ENCODE data around the gene CHRNB2. TPM values are rescaled to one million over a fixed set of nuclear protein-coding genes. Genes with fewer than 3 reads are reported as not detected.

Gene CHRNB2
- total and polyA plus RNA-seq, 4 donors, result 0.06 to 0.21 (median 0.08) TPM

GRCh38 chr1:154541231-154541630 lies 26.3 kb upstream of the CHRNB2 start:
- TF ChIP-seq, protein P1, sequence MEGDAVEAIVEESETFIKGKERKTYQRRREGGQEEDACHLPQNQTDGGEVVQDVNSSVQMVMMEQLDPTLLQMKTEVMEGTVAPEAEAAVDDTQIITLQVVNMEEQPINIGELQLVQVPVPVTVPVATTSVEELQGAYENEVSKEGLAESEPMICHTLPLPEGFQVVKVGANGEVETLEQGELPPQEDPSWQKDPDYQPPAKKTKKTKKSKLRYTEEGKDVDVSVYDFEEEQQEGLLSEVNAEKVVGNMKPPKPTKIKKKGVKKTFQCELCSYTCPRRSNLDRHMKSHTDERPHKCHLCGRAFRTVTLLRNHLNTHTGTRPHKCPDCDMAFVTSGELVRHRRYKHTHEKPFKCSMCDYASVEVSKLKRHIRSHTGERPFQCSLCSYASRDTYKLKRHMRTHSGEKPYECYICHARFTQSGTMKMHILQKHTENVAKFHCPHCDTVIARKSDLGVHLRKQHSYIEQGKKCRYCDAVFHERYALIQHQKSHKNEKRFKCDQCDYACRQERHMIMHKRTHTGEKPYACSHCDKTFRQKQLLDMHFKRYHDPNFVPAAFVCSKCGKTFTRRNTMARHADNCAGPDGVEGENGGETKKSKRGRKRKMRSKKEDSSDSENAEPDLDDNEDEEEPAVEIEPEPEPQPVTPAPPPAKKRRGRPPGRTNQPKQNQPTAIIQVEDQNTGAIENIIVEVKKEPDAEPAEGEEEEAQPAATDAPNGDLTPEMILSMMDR (IDR thresholded peaks at IDR 0.05; ENCODE audit: control extremely low read depth, extremely low read depth), result no peak

DNA sequence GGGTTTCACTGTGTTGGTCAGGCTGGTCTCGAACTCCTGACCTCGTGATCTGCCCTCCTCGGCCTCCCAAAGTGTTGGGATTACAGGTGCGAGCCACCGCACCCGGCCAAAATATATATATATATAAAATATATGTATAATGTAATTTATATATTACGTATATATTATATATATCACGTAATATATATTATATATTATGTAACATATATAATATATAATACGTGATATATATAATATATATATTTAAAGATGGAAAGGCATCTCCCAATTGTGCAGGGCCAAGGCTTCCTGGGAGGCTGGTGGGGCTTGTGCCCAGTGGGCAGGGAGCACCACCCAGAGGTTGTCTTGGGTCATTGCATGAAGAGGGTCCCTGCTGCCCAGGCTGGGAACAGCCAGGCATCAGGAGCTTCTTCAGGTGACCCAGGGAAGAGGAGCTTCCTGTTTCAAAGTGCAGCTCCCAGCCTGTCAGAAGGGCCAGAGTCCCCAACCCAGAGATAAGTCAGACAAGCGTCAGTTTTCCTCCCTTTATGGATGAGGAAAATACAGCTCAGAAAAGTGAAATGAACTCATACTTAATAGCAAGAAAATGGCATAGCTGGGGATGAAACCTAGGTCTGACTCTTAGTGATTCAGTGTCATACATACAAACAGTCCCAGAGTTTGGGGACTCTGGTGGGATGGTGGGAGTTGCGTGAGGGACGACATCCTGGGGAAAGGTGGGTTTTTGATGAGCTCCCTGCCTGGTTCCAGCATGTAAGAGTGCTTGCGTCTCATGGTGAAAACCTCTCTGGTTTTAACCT lies 21.1 kb upstream of the CHRNB2 start:
- Histone ChIP-seq H3K9me3 (ENCODE audit: control insufficient read depth in 4 of 4, insufficient read depth in 3 of 4, low read length in 3 of 4) (no peaks in the 10 kb centered on the region), H3K9ac (ENCODE audit: insufficient read depth in 1 of 2, low read length in 2 of 2) (no peak overlapping the region), H3K36me3 (ENCODE audit: control insufficient read depth in 4 of 4, insufficient read depth in 4 of 4, low read length in 4 of 4) (peaks cover 10 to 23% (median 18%) of the 10 kb centered on the region in 4 donors), H3K4me1 (ENCODE audit: control insufficient read depth in 5 of 5, insufficient read depth in 5 of 5, low read length in 5 of 5) (no peaks in the 10 kb centered on the region), H3K4me3 (no peak overlapping the region), H3K27ac (ENCODE audit: low read depth in 1 of 2, low read length in 1 of 2) (no peak overlapping the region), H3K27me3 (ENCODE audit: control insufficient read depth in 3 of 3, insufficient read depth in 3 of 3, low read length in 2 of 3) (peaks cover 0 to 2% (median 0%) of the 10 kb centered on the region in 3 donors)
- DNase-seq (peak; percentile 23 to 47 (median 34)), ATAC-seq (ENCODE audit: insufficient read depth, low FRiP score) (peak; percentile 85)
- 85% methylated on average over 13 of the region's 13 CpGs for WGBS, 2 donors
- TF ChIP-seq, protein P1 (IDR thresholded peaks at IDR 0.05; ENCODE audit: control extremely low read depth, extremely low read depth), result peak; percentile 45

More at GRCh38 chr1:154541231-154541630, 26.3 kb upstream of the CHRNB2 start:
- WGBS, 2 donors, result 72 to 73% methylated on average over 6 of the region's 6 CpGs
- ATAC-seq (ENCODE audit: insufficient read depth, low FRiP score), result no peak
- DNase-seq, result no peak
- H3K27me3 ChIP-seq (ENCODE audit: control insufficient read depth in 3 of 3, insufficient read depth in 3 of 3, low read length in 2 of 3), result peaks cover 0 to 2% (median 2%) of the 10 kb centered on the region in 3 donors
- H3K36me3 ChIP-seq (ENCODE audit: control insufficient read depth in 4 of 4, insufficient read depth in 4 of 4, low read length in 4 of 4), result no peaks in the 10 kb centered on the region
- H3K9me3 ChIP-seq (ENCODE audit: control insufficient read depth in 4 of 4, insufficient read depth in 3 of 4, low read length in 3 of 4), result no peaks in the 10 kb centered on the region
- peaks cover 0 to 3% (median 0%) of the 10 kb centered on the region in 5 donors for H3K4me1 ChIP-seq (ENCODE audit: control insufficient read depth in 5 of 5, insufficient read depth in 5 of 5, low read length in 5 of 5)
- H3K9ac ChIP-seq (ENCODE audit: insufficient read depth in 1 of 2, low read length in 2 of 2), result no peak overlapping the region
- no peak overlapping the region for H3K27ac ChIP-seq (ENCODE audit: low read depth in 1 of 2, low read length in 1 of 2)
- no peak overlapping the region for H3K4me3 ChIP-seq

DNA sequence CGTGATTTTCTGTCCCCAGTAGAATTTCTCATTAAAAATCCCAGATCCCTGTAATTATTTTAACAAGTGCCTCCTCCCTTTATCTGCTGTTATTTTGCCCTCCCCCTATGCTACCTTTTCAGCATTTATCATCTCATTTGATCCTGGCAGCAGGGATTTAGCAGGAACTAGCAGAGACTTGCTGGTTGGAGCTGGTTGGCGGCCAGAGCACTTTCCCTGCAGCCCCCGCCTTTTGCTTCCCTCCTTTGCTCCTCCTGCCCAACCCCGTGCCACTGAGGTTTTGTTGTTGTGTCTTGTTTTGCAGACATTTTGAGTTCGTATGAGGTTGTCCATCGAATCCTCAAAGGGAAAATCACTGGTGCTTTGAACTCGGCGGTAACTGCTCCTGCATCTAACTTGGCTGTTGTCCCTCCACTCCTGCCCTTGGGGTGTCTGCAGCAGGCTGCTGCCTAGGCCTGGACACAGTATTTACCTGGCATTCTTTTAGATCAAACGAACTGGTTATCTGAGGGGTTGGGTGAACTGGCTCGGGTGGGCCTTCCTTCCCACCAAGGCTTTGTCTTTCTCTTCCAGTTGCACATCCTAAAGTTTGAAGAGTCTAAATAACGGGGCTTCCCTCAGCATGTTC lies 20.4 kb upstream of the CHRNB2 start:
- H3K9me3 ChIP-seq (ENCODE audit: control insufficient read depth in 4 of 4, insufficient read depth in 3 of 4, low read length in 3 of 4), result no peaks in the 10 kb centered on the region

More for the DNA sequence above, 20.4 kb upstream of the CHRNB2 start:
- 79 to 84% methylated on average over 11 of the region's 11 CpGs for WGBS, 2 donors
- TF ChIP-seq, protein P1 (IDR thresholded peaks at IDR 0.05; ENCODE audit: control extremely low read depth, extremely low read depth), result no peak
- Histone ChIP-seq H3K9ac (ENCODE audit: insufficient read depth in 1 of 2, low read length in 2 of 2) (no peak overlapping the region), H3K27ac (ENCODE audit: low read depth in 1 of 2, low read length in 1 of 2) (no peak overlapping the region), H3K27me3 (ENCODE audit: control insufficient read depth in 3 of 3, insufficient read depth in 3 of 3, low read length in 2 of 3) (peaks cover 0 to 2% (median 0%) of the 10 kb centered on the region in 3 donors), H3K4me1 (ENCODE audit: control insufficient read depth in 5 of 5, insufficient read depth in 5 of 5, low read length in 5 of 5) (no peaks in the 10 kb centered on the region), H3K36me3 (ENCODE audit: control insufficient read depth in 4 of 4, insufficient read depth in 4 of 4, low read length in 4 of 4) (peaks cover 17 to 30% (median 26%) of the 10 kb centered on the region in 4 donors), H3K4me3 (no peak overlapping the region)
- DNase-seq (no peak), ATAC-seq (ENCODE audit: insufficient read depth, low FRiP score) (no peak)

All from lung (tissue), 12 donors.